Measurements from ENCODE around the gene S100A2. TPM values are rescaled to one million over a fixed set of nuclear protein-coding genes. Genes with fewer than 3 reads are reported as not detected.
A peak's percentile ranks its signal among the peaks of the same experiment; 100 is the strongest.

S100A2 gene
- total and polyA plus RNA-seq, 2 of the 13 experiments (the other 11 are each of a cell fraction or from before 2014, with no cell fraction given), result 1.2 TPM

DNA sequence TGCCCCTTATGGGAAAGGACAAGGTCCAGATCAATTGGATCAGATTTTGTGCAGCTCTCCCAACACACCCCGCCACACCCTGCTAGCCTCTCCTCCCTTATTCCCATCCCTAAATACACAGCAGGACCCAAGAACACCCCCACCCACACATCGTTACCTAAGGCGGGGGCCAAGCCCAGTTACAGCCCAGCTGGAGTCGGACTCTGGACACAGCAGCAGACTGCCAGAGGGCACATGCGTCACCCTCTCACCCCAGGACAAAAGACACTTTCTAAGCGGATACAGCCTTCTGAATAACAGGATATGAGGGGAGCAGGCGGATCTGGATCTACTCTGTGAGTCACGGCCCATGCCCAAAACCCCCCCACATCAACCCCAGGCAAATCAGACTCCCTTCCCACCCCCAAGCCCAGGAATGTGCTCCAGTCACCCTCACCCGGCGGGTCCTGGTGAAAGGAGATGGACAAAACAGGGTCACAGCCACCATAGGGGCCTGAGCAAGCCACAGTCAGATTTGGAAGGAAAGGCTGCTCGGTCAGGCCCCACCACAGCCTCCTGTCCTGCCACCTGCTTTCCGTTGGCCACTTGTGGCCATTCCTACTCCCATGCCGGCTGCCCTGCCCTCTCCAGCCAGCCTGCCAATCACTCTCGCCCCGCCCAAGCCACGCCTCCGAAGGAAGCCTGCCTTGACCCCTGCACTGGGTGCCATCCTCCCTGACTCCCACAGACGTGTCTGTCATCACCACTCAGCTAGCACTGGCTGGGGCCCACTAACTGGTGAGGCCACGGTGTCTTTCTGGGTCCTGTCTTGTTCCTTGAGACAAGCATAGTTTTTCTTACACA, 43.3 kb upstream of the S100A2 start (continued):
- 0 out of 4 replicates have a peak, but pooled peaks of 1 of the 2 experiments have one; percentile 4 for TF ChIP-seq REST (IDR thresholded peaks at IDR 0.05; ENCODE audit: borderline replicate concordance in 1 of 2, low read depth in 1 of 2, low read length in 2 of 2)
- peak; percentile 81; the same call in 1 of the 2 replicates for TF ChIP-seq ZNF607 (CRISPR knock-in tag; IDR thresholded peaks at IDR 0.05; ENCODE audit: borderline replicate concordance)
- TF ChIP-seq PATZ1 (CRISPR knock-in tag; IDR thresholded peaks at IDR 0.05), result peak; percentile 99
- peak; percentile 55 for TF ChIP-seq GATAD2A (CRISPR knock-in tag; IDR thresholded peaks at IDR 0.05)
- TF ChIP-seq, protein P1, sequence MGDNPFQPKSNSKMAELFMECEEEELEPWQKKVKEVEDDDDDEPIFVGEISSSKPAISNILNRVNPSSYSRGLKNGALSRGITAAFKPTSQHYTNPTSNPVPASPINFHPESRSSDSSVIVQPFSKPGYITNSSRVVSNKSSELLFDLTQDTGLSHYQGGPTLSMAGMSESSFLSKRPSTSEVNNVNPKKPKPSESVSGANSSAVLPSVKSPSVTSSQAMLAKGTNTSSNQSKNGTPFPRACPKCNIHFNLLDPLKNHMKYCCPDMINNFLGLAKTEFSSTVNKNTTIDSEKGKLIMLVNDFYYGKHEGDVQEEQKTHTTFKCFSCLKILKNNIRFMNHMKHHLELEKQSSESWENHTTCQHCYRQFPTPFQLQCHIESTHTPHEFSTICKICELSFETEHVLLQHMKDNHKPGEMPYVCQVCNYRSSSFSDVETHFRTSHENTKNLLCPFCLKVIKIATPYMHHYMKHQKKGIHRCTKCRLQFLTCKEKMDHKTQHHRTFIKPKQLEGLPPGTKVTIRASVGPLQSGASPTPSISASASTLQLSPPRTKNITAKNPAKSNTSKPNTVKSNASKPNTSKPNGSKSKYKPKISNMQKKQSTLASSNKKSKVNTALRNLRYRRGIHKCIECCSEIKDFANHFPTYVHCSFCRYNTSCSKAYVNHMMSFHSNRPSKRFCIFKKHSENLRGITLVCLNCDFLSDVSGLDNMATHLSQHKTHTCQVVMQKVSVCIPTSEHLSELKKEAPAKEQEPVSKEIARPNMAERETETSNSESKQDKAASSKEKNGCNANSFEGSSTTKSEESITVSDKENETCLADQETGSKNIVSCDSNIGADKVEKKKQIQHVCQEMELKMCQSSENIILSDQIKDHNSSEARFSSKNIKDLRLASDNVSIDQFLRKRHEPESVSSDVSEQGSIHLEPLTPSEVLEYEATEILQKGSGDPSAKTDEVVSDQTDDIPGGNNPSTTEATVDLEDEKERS (CRISPR knock-in tag; IDR thresholded peaks at IDR 0.05), result no peak; the same call in 1 of the 2 replicates
- TF ChIP-seq SALL1 (CRISPR knock-in tag; IDR thresholded peaks at IDR 0.05), result peak; percentile 45; the same call in 1 of the 2 replicates
- 0 out of 2 replicates have a peak, but pooled peaks have one; percentile 13 for TF ChIP-seq HMG20B (CRISPR knock-in tag; conservative IDR thresholded peaks at IDR 0.05)
- TF ChIP-seq, protein P2, sequence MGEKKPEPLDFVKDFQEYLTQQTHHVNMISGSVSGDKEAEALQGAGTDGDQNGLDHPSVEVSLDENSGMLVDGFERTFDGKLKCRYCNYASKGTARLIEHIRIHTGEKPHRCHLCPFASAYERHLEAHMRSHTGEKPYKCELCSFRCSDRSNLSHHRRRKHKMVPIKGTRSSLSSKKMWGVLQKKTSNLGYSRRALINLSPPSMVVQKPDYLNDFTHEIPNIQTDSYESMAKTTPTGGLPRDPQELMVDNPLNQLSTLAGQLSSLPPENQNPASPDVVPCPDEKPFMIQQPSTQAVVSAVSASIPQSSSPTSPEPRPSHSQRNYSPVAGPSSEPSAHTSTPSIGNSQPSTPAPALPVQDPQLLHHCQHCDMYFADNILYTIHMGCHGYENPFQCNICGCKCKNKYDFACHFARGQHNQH (CRISPR knock-in tag; IDR thresholded peaks at IDR 0.05), result peak; percentile 44
- no peak; the same call in 1 of the 2 replicates for TF ChIP-seq FOXA1 (IDR thresholded peaks at IDR 0.05)
- peak; percentile 45 for TF ChIP-seq FOXA1 (CRISPR knock-in tag; IDR thresholded peaks at IDR 0.05)
- TF ChIP-seq, protein P3, sequence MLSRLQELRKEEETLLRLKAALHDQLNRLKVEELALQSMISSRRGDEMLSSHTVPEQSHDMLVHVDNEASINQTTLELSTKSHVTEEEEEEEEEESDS (CRISPR knock-in tag; IDR thresholded peaks at IDR 0.05; ENCODE audit: borderline replicate concordance), result 0 out of 2 replicates have a peak, but pooled peaks have one; percentile 22
- TF ChIP-seq ZBTB2 (CRISPR knock-in tag; IDR thresholded peaks at IDR 0.05; ENCODE audit: low read depth), result no peak
- peak; percentile 45; the same call in 1 of the 2 replicates for TF ChIP-seq ZNF710 (CRISPR knock-in tag; IDR thresholded peaks at IDR 0.05; ENCODE audit: borderline replicate concordance)

All from HepG2 (cell line).